GM20431 (cell line): Measurements from ENCODE around the gene HSPA1L.
"Not testable (repeated sequence)": the region's sequence is repeated elsewhere in the genome, so short reads cannot be mapped to it uniquely, and the experiment has no call there.

Source experiments
- in situ Hi-C: fragments of 300-500 bp; cut with MseI, MboI; formaldehyde crosslinking; loops from one replicate; pipeline ENCODE4 v1.15.0; 2020; ENCODE audit warnings: low sequenced_read_pairs; ENCODE audit not compliant: unreplicated experiment

The HSPA1L gene

GRCh38 chr6:31837369-31838113, 22.5 kb upstream of the HSPA1L start:
- in situ Hi-C loops: no loop called here

GRCh38 chr6:31836474-31837368, 21.6 kb upstream of the HSPA1L start:
- in situ Hi-C loops: no loop called here

GRCh38 chr6:31836047-31836473, 21.0 kb upstream of the HSPA1L start:
- in situ Hi-C loops: no loop called here

GRCh38 chr6:31834367-31835250, 19.5 kb upstream of the HSPA1L start:
- in situ Hi-C loops: no loop called here

- in situ Hi-C loops: no loop called here
Measured at GRCh38 chr6:31831350-31832215, 16.5 kb upstream of the HSPA1L start.

GRCh38 chr6:31830886-31831335, 15.8 kb upstream of the HSPA1L start:
- in situ Hi-C loops: no loop called here

GRCh38 chr6:31829633-31830283, 14.7 kb upstream of the HSPA1L start:
- in situ Hi-C loops: no loop called here

GRCh38 chr6:31827286-31828079, 12.4 kb upstream of the HSPA1L start, which contains the start of gene HSPA1B:
TSS of gene HSPA1B (plus strand) at chr6:31827738. CDS start at chr6:31827951, 213 bp downstream.
- in situ Hi-C loops: no loop called here

GRCh38 chr6:31826793-31827285, 11.8 kb upstream of the HSPA1L start:
- in situ Hi-C loops: no loop called here

- in situ Hi-C loops: no loop called here
Measured at GRCh38 chr6:31825553-31825952, 10.5 kb upstream of the HSPA1L start.

- in situ Hi-C loops: not testable (repeated sequence)
Measured at GRCh38 chr6:31823592-31824196, 8.6 kb upstream of the HSPA1L start.

- in situ Hi-C loops: no loop called here
Measured at GRCh38 chr6:31822036-31822821, 7.1 kb upstream of the HSPA1L start.

GRCh38 chr6:31821301-31822035, 6.4 kb upstream of the HSPA1L start:
- in situ Hi-C loops: no loop called here

GRCh38 chr6:31820399-31820798, 5.3 kb upstream of the HSPA1L start:
- in situ Hi-C loops: not testable (repeated sequence)

- in situ Hi-C loops: no loop called here
Measured at GRCh38 chr6:31819871-31820299, 4.8 kb upstream of the HSPA1L start.
